K562 (cell line): ENCODE results near the gene PPM1G. TPM values are rescaled to one million over a fixed set of nuclear protein-coding genes. Genes with fewer than 3 reads are reported as not detected.

ENCODE experiments used
- ATF2 ChIP-seq: sonication (generic); formaldehyde crosslinking; IDR thresholded peaks from 2 replicates; pipeline ENCODE4 v1.8.1; 2022; ENCODE audit warnings: missing genetic modification reagents
- BRD9 ChIP-seq: fragments of 450-650 bp; IDR thresholded peaks from 2 replicates; pipeline ENCODE4 v1.6.1; 2018; ENCODE audit warnings: low read depth; ENCODE audit not compliant: partially characterized antibody
- CAMTA2 ChIP-seq: fragments of 250-450 bp; sonication (Bioruptor Pico); conservative IDR thresholded peaks from 2 replicates; pipeline ENCODE4 v1.5.1; 2022
- CCAR2 ChIP-seq: fragments of 200-400 bp; formaldehyde crosslinking; IDR thresholded peaks from 2 replicates; pipeline ENCODE4 v1.6.1; 2017; ENCODE audit warnings: mild to moderate bottlenecking, low read depth, low read length
- CHD1 ChIP-seq: fragments of 200-600 bp; sonication (generic); IDR thresholded peaks from one replicate; pipeline ENCODE4 v1.6.1; 2012; ENCODE audit warnings: mild to moderate bottlenecking, moderate library complexity, low read length, inconsistent platforms
- ELK1 ChIP-seq: sonication (generic); formaldehyde crosslinking; IDR thresholded peaks from 2 replicates; pipeline ENCODE4 v1.8.1; 2022; ENCODE audit warnings: missing genetic modification reagents
- FOS ChIP-seq: IDR thresholded peaks from 3 replicates; pipeline ENCODE4 v1.6.1; 2011; ENCODE audit not compliant: insufficient read length; ENCODE audit errors: extremely low read depth
- FOXA3 ChIP-seq, 2 experiments: fragments of 450-650 bp in 1 of 2; sonication (generic) in 1 of 2; formaldehyde crosslinking; IDR thresholded peaks in 1 of 2; conservative IDR thresholded peaks in 1 of 2; 2 replicates each; pipeline versions ENCODE4 v1.4.0 to v1.8.0; 2020 to 2022; ENCODE audit warnings: mild to moderate bottlenecking in 2 of 2, missing genetic modification reagents in 1 of 2
- FOXK1 ChIP-seq: sonication (generic); formaldehyde crosslinking; IDR thresholded peaks from 2 replicates; pipeline ENCODE4 v1.8.0; 2022; ENCODE audit warnings: missing genetic modification reagents, mild to moderate bottlenecking, borderline replicate concordance
- MCM7 ChIP-seq, 2 experiments: fragments of 450-650 bp; IDR thresholded peaks; 2 replicates each; pipeline ENCODE4 v1.6.1; 2016 to 2018
- NR4A1 ChIP-seq, 2 experiments: fragments of 250-450 bp in 1 of 2; fragments of 450-650 bp in 1 of 2; sonication (Bioruptor Pico) in 1 of 2; IDR thresholded peaks; 2 replicates each; pipeline versions ENCODE4 v1.4.0 to v1.6.1; 2016 to 2020; ENCODE audit warnings: mild to moderate bottlenecking in 2 of 2, missing compliant biosample characterization in 1 of 2, missing genetic modification characterization in 1 of 2, moderate library complexity in 1 of 2
- PHF8 ChIP-seq: fragments of 200-600 bp; sonication (generic); IDR thresholded peaks from 2 replicates; pipeline ENCODE4 v1.6.1; 2012; ENCODE audit warnings: mixed run types, mild to moderate bottlenecking, inconsistent platforms, low read length, moderate library complexity, borderline replicate concordance
- PTTG1 ChIP-seq: fragments of 450-650 bp; IDR thresholded peaks from 2 replicates; pipeline ENCODE4 v1.6.1; 2016; ENCODE audit warnings: low read depth, mild to moderate bottlenecking, missing genetic modification characterization, missing compliant biosample characterization
- RFX1 ChIP-seq: fragments of 450-650 bp; IDR thresholded peaks from 2 replicates; pipeline ENCODE4 v1.6.1; 2016; ENCODE audit warnings: mild to moderate bottlenecking, moderate library complexity
- SREBF2 ChIP-seq: sonication (generic); formaldehyde crosslinking; IDR thresholded peaks from 2 replicates; pipeline ENCODE4 v1.4.0; 2020; ENCODE audit warnings: mild to moderate bottlenecking, missing genetic modification reagents
- TAF9B ChIP-seq: fragments of 450-650 bp; IDR thresholded peaks from 2 replicates; pipeline ENCODE4 v1.6.1; 2018; ENCODE audit warnings: mild to moderate bottlenecking; ENCODE audit not compliant: partially characterized antibody
- TCF7L2 ChIP-seq: fragments of 150-350 bp; IDR thresholded peaks from 2 replicates; pipeline ENCODE4 v1.6.1; 2016; ENCODE audit warnings: low read depth, mild to moderate bottlenecking, low read length, moderate library complexity
- TRIM28 ChIP-seq: fragments of 450-650 bp; IDR thresholded peaks from 2 replicates; pipeline ENCODE4 v1.6.1; 2017
- ZEB2 ChIP-seq: fragments of 450-650 bp; IDR thresholded peaks from 2 replicates; pipeline ENCODE4 v1.6.1; 2016
- ZNF174 ChIP-seq: fragments of 250-450 bp; sonication (Bioruptor Pico); IDR thresholded peaks from 2 replicates; pipeline ENCODE4 v1.4.0; 2020; ENCODE audit warnings: mild to moderate bottlenecking
- ZNF41 ChIP-seq: fragments of 250-450 bp; sonication (Bioruptor Pico); conservative IDR thresholded peaks from 2 replicates; pipeline ENCODE4 v1.4.0; 2020; ENCODE audit warnings: mild to moderate bottlenecking
- polyA plus RNA-seq, 8 experiments: library from polyadenylated mRNA; depleted of rRNA in 4 of 8; stranded (reverse) in 5 of 8; unstranded in 3 of 8; fragments of >200 nt; fragmentation: Nextera tagmentation in 2 of 8; fragmentation: Illumina TruSeq in 1 of 8; extraction: Ambion mirVana in 2 of 8; extraction: Trizol in 1 of 8; gene quantifications; 2 replicates each; pipeline versions ENCODE4 v1.2.1 to v1.2.3, GENCODE V29; 2011 to 2014; ENCODE audit warnings: inconsistent platforms in 1 of 8, missing spikeins in 1 of 8
- total RNA-seq, 7 experiments: library from RNA; depleted of rRNA in 6 of 7; stranded (reverse); fragments of >200 nt in 6 of 7; fragmentation: Illumina TruSeq in 2 of 7; extraction: Trizol in 2 of 7; gene quantifications; 2 replicates each; pipeline versions ENCODE4 v1.2.1 to v1.2.3, GENCODE V29; 2011 to 2021; ENCODE audit warnings: low replicate concordance in 1 of 7
- TF ChIP-seq, protein P1 (sequence below): fragments of 250-450 bp; sonication (Bioruptor Pico); IDR thresholded peaks from 2 replicates; pipeline ENCODE4 v1.8.0; 2021; ENCODE audit warnings: borderline replicate concordance, mild to moderate bottlenecking, moderate library complexity; ENCODE audit not compliant: poor library complexity, severe bottlenecking

PPM1G gene
- total and polyA plus RNA-seq, 9 of the 15 experiments (the other 6 are each of a cell fraction or from before 2014, with no cell fraction given), result 61.7 to 230 (median 153) TPM

DNA sequence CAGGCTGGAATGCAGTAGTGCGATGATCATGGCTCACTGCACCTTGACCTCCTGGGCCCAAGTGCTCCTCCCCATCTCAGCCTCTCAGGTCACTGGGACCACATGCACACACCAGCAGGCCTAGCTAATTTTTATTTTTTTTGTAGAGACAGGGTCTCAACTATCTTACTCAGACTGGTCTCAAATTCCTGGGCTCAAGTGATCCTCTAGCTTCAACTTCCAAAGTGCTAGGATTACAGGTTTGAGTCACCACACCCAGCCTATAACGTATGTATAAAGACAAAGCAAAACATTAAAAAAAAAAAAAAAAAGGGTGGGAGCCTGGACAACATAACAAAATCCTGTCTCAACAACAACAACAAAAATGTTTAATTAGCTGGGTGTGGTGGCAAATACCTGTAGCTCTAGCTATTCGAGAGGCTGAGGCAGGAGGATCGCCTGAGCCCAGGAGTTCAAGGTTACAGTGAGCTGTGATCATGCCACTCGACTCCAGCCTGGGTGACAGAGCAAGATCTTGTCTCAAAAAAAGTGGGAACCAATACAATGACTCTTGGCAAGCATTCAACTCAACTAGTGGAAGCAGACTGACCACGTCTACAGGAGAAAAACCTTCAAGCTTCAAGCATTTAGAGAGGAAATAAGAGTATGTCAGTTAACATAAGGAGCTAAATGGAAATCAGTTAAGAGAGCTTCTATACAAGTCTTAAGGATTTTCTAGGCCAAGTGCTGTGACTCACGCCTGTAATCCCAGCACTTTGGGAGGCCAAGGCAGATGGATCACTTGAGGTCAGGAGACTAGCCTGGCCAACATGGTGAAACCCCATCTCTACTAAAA lies 55.4 kb downstream of the PPM1G start (continued):
- TF ChIP-seq FOS (no peak), CHD1 (no peak), FOXK1 (no peak), NR4A1 (CRISPR knock-in tag; IDR thresholded peaks at IDR 0.05) (no peak), NR4A1 (tag; IDR thresholded peaks at IDR 0.05) (no peak), ZNF174 (CRISPR knock-in tag) (no peak), BRD9 (no peak), ZEB2 (peak; percentile 42; the same call in 1 of the 2 replicates), TRIM28 (no peak; the same call in none of the 2 replicates), SREBF2 (CRISPR knock-in tag) (no peak), ELK1 (no peak), CAMTA2 (no peak), PHF8 (no peak), FOXA3 (CRISPR knock-in tag; conservative IDR thresholded peaks at IDR 0.05 in 1 of 2, IDR thresholded peaks at IDR 0.05 in 1 of 2) (no peak), MCM7 (IDR thresholded peaks at IDR 0.05) (no peak), RFX1 (no peak), TAF9B (no peak), TCF7L2 (no peak), CCAR2 (no peak), ZNF41 (CRISPR knock-in tag) (no peak), PTTG1 (no peak), ATF2 (CRISPR knock-in tag) (no peak)
- TF ChIP-seq, protein P1, sequence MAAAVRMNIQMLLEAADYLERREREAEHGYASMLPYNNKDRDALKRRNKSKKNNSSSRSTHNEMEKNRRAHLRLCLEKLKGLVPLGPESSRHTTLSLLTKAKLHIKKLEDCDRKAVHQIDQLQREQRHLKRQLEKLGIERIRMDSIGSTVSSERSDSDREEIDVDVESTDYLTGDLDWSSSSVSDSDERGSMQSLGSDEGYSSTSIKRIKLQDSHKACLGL (CRISPR knock-in tag), result no peak
